Skeletal muscle cell (primary cell): Measurements from ENCODE around the gene NT5C1A.

Source experiments
- DNase-seq: peaks from one replicate; pipeline ENCODE4 v3.0.0-alpha.2; 2010; ENCODE audit warnings: low read depth
- H3K4me3 ChIP-seq: 2 replicates; pipeline ENCODE4 v1.5.1; 2011; ENCODE audit warnings: low read depth, mild to moderate bottlenecking, control low read depth, low read length, moderate library complexity

NT5C1A gene

GRCh38 chr1:39690794-39691382 lies 19.0 kb upstream of the NT5C1A start:
- no peak for DNase-seq
- H3K4me3 ChIP-seq: peak overlapping the region; percentile 8

- no peak for DNase-seq
- H3K4me3 ChIP-seq: no peak overlapping the region
Observed at GRCh38 chr1:39690225-39690624, 18.3 kb upstream of the NT5C1A start.

- DNase-seq: no peak
Observed at GRCh38 chr1:39689635-39690034, 17.7 kb upstream of the NT5C1A start.

GRCh38 chr1:39689214-39689613 lies 17.3 kb upstream of the NT5C1A start:
- H3K4me3 ChIP-seq: no peak overlapping the region
- no peak for DNase-seq

More at GRCh38 chr1:39689635-39690034, 17.7 kb upstream of the NT5C1A start:
- H3K4me3 ChIP-seq: no peak overlapping the region

- DNase-seq: no peak
- no peak overlapping the region for H3K4me3 ChIP-seq
Observed at GRCh38 chr1:39688706-39689105, 16.8 kb upstream of the NT5C1A start.

GRCh38 chr1:39687243-39687642 lies 15.3 kb upstream of the NT5C1A start:
- H3K4me3 ChIP-seq: no peak overlapping the region
- DNase-seq: no peak

- DNase-seq: no peak
- H3K4me3 ChIP-seq: no peak overlapping the region
Observed at GRCh38 chr1:39685071-39685470, 13.2 kb upstream of the NT5C1A start.

- DNase-seq: no peak
Observed at GRCh38 chr1:39684313-39684664, 12.4 kb upstream of the NT5C1A start.

GRCh38 chr1:39683591-39684312 lies 11.8 kb upstream of the NT5C1A start:
- DNase-seq: no peak
- H3K4me3 ChIP-seq: no peak overlapping the region

More at GRCh38 chr1:39684313-39684664, 12.4 kb upstream of the NT5C1A start:
- no peak overlapping the region for H3K4me3 ChIP-seq

- DNase-seq: no peak
- H3K4me3 ChIP-seq: no peak overlapping the region
Observed at GRCh38 chr1:39681999-39682398, 10.1 kb upstream of the NT5C1A start.

- no peak for DNase-seq
- no peak overlapping the region for H3K4me3 ChIP-seq
Observed at GRCh38 chr1:39681294-39681693, 9.4 kb upstream of the NT5C1A start.

GRCh38 chr1:39680751-39681150 lies 8.8 kb upstream of the NT5C1A start:
- no peak for DNase-seq
- no peak overlapping the region for H3K4me3 ChIP-seq

- H3K4me3 ChIP-seq: no peak overlapping the region
- peak; percentile 12 for DNase-seq
Observed at GRCh38 chr1:39679821-39680220, 7.9 kb upstream of the NT5C1A start.

- no peak overlapping the region for H3K4me3 ChIP-seq
- DNase-seq: no peak
Observed at GRCh38 chr1:39678889-39679288, 7.0 kb upstream of the NT5C1A start.

- no peak overlapping the region for H3K4me3 ChIP-seq
- no peak for DNase-seq
Observed at GRCh38 chr1:39677645-39678044, 5.7 kb upstream of the NT5C1A start.

GRCh38 chr1:39676948-39677548 lies 5.1 kb upstream of the NT5C1A start:
- H3K4me3 ChIP-seq: no peak overlapping the region
- DNase-seq: no peak

GRCh38 chr1:39675220-39675619 lies 3.3 kb upstream of the NT5C1A start:
- no peak overlapping the region for H3K4me3 ChIP-seq
- no peak for DNase-seq

- no peak for DNase-seq
- no peak overlapping the region for H3K4me3 ChIP-seq
Observed at GRCh38 chr1:39673215-39673614, 1.3 kb upstream of the NT5C1A start.

- no peak for DNase-seq
- peak overlapping the region; percentile 44 for H3K4me3 ChIP-seq
Observed at GRCh38 chr1:39672551-39672947, 642 bp upstream of the NT5C1A start.

- no peak for DNase-seq
- H3K4me3 ChIP-seq: peak overlapping the region; percentile 44
Observed at GRCh38 chr1:39671433-39671792, 494 bp downstream of the NT5C1A start.

GRCh38 chr1:39670689-39671088 lies 1.2 kb downstream of the NT5C1A start:
- H3K4me3 ChIP-seq: no peak overlapping the region
- no peak for DNase-seq
